ENCODE measurements around the gene FANCI.

DNA sequence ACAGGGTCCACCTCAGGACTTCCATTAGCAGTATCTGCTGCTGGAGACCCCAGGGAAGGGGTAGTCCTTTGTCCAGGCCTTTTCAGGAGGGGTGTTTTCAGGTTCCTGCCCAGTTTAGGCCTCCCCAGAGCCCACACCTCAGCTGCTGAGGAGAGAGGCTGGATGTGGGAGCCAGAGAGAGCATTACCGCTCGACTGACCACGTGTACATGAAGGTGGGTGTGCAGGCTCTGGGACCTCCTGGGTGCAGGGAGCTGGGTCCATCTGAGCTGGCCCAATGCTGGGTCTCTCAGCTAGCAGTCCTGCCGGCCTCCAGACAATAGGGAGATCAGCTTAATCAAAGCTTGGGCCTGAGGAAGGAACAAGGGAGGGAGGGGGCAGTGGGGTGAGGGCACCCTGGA, 120.0 kb downstream of the FANCI start:
- TF ChIP-seq, protein P1, sequence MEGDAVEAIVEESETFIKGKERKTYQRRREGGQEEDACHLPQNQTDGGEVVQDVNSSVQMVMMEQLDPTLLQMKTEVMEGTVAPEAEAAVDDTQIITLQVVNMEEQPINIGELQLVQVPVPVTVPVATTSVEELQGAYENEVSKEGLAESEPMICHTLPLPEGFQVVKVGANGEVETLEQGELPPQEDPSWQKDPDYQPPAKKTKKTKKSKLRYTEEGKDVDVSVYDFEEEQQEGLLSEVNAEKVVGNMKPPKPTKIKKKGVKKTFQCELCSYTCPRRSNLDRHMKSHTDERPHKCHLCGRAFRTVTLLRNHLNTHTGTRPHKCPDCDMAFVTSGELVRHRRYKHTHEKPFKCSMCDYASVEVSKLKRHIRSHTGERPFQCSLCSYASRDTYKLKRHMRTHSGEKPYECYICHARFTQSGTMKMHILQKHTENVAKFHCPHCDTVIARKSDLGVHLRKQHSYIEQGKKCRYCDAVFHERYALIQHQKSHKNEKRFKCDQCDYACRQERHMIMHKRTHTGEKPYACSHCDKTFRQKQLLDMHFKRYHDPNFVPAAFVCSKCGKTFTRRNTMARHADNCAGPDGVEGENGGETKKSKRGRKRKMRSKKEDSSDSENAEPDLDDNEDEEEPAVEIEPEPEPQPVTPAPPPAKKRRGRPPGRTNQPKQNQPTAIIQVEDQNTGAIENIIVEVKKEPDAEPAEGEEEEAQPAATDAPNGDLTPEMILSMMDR (IDR thresholded peaks at IDR 0.05), result no peak
- TF ChIP-seq EP300 (IDR thresholded peaks at IDR 0.05) (no peak), POLR2AphosphoS5 (IDR thresholded peaks at IDR 0.05) (no peak), POLR2A (IDR thresholded peaks at IDR 0.05) (no peak)
